WTC11 (cell line): ENCODE measurements around the gene SYTL2. TPM values are rescaled to one million over a fixed set of nuclear protein-coding genes. Genes with fewer than 3 reads are reported as not detected.

Source experiments
- CBFB ChIP-seq: sonication (generic); formaldehyde crosslinking; IDR thresholded peaks from 2 replicates; pipeline ENCODE4 v1.8.1; 2022; ENCODE audit warnings: mild to moderate bottlenecking, low read depth, missing genetic modification reagents
- ELF4 ChIP-seq: sonication (generic); formaldehyde crosslinking; IDR thresholded peaks from 2 replicates; pipeline ENCODE4 v1.8.1; 2022; ENCODE audit warnings: low read depth, mild to moderate bottlenecking, moderate library complexity, missing genetic modification reagents
- GTF2I ChIP-seq: fragments of 250-450 bp; sonication (Bioruptor Pico); conservative IDR thresholded peaks from 2 replicates; pipeline ENCODE4 v1.4.0; 2021; ENCODE audit warnings: mild to moderate bottlenecking
- JAZF1 ChIP-seq: fragments of 250-450 bp; sonication (Bioruptor Pico); IDR thresholded peaks from 2 replicates; pipeline ENCODE4 v1.9.0; 2021; ENCODE audit warnings: moderate library complexity, mild to moderate bottlenecking, inconsistent platforms
- NR2C2 ChIP-seq: sonication (generic); formaldehyde crosslinking; IDR thresholded peaks from 2 replicates; pipeline ENCODE4 v1.8.0; 2022; ENCODE audit warnings: mild to moderate bottlenecking, missing genetic modification reagents
- NR3C1 ChIP-seq: sonication (generic); formaldehyde crosslinking; conservative IDR thresholded peaks from 2 replicates; pipeline ENCODE4 v1.8.1; 2023; ENCODE audit warnings: low read depth, mild to moderate bottlenecking, missing genetic modification reagents
- PRRX2 ChIP-seq: fragments of 250-450 bp; sonication (Bioruptor Pico); IDR thresholded peaks from 2 replicates; pipeline ENCODE4 v1.8.0; 2021; ENCODE audit warnings: mild to moderate bottlenecking
- RELA ChIP-seq: sonication (generic); formaldehyde crosslinking; IDR thresholded peaks from 2 replicates; pipeline ENCODE4 v1.8.1; 2022; ENCODE audit warnings: missing genetic modification reagents, mild to moderate bottlenecking, borderline replicate concordance
- TEAD4 ChIP-seq: sonication (generic); formaldehyde crosslinking; IDR thresholded peaks from 2 replicates; pipeline ENCODE4 v1.8.0; 2022; ENCODE audit warnings: mild to moderate bottlenecking, missing genetic modification reagents
- TP53 ChIP-seq: sonication (generic); formaldehyde crosslinking; IDR thresholded peaks from 2 replicates; pipeline ENCODE4 v1.8.1; 2023; ENCODE audit warnings: mild to moderate bottlenecking, missing genetic modification reagents
- ZBTB21 ChIP-seq: sonication (generic); formaldehyde crosslinking; IDR thresholded peaks from 2 replicates; pipeline ENCODE4 v1.8.1; 2023; ENCODE audit warnings: mild to moderate bottlenecking, missing genetic modification reagents, borderline replicate concordance
- ZNF121 ChIP-seq: sonication (generic); formaldehyde crosslinking; IDR thresholded peaks from 2 replicates; pipeline ENCODE4 v1.8.0; 2023; ENCODE audit warnings: missing genetic modification reagents
- ZNF219 ChIP-seq: sonication (generic); formaldehyde crosslinking; IDR thresholded peaks from 2 replicates; pipeline ENCODE4 v1.8.0; 2023; ENCODE audit warnings: missing genetic modification reagents, mild to moderate bottlenecking, borderline replicate concordance
- ZNF232 ChIP-seq: sonication (generic); formaldehyde crosslinking; IDR thresholded peaks from 2 replicates; pipeline ENCODE4 v1.8.0; 2022; ENCODE audit warnings: mild to moderate bottlenecking, missing genetic modification reagents
- ZNF317 ChIP-seq: sonication (generic); formaldehyde crosslinking; IDR thresholded peaks from 2 replicates; pipeline ENCODE4 v1.8.1; 2023; ENCODE audit warnings: low read depth, mild to moderate bottlenecking, moderate library complexity, missing genetic modification reagents, borderline replicate concordance
- ZNF396 ChIP-seq: fragments of 250-450 bp; sonication (Bioruptor Pico); IDR thresholded peaks from 2 replicates; pipeline ENCODE4 v1.8.0; 2021; ENCODE audit warnings: mild to moderate bottlenecking, moderate library complexity, borderline replicate concordance
- total RNA-seq: library from RNA; stranded (reverse); gene quantifications from 3 replicates; pipeline ENCODE4 v1.2.3, GENCODE V29; 2021
- TF ChIP-seq, protein P1 (sequence below): fragments of 250-450 bp; sonication (Bioruptor Pico); IDR thresholded peaks from 2 replicates; pipeline ENCODE4 v1.9.0; 2021; ENCODE audit warnings: mild to moderate bottlenecking, borderline replicate concordance
- TF ChIP-seq, protein P2 (sequence below): sonication (generic); formaldehyde crosslinking; IDR thresholded peaks from 2 replicates; pipeline ENCODE4 v1.8.1; 2022; ENCODE audit warnings: low read depth, missing genetic modification reagents, borderline replicate concordance
- TF ChIP-seq, protein P3 (sequence below): fragments of 200-600 bp; IDR thresholded peaks from 2 replicates; pipeline ENCODE4 v1.8.0; 2022; ENCODE audit warnings: antibody characterized with exemption
- TF ChIP-seq, protein P4 (sequence below): fragments of 250-450 bp; sonication (Bioruptor Pico); IDR thresholded peaks from 2 replicates; pipeline ENCODE4 v1.9.0; 2021; ENCODE audit warnings: mild to moderate bottlenecking
- TF ChIP-seq, protein P5 (sequence below): fragments of 250-450 bp; sonication (Bioruptor Pico); IDR thresholded peaks from 2 replicates; pipeline ENCODE4 v1.9.0; 2021; ENCODE audit warnings: moderate library complexity, mild to moderate bottlenecking, inconsistent platforms, borderline replicate concordance
- TF ChIP-seq, protein P6 (sequence below): fragments of 250-450 bp; sonication (Bioruptor Pico); IDR thresholded peaks from 2 replicates; pipeline ENCODE4 v1.8.0; 2021; ENCODE audit warnings: mild to moderate bottlenecking
- TF ChIP-seq, protein P7 (sequence below): sonication (generic); formaldehyde crosslinking; IDR thresholded peaks from 2 replicates; pipeline ENCODE4 v1.8.1; 2022; ENCODE audit warnings: missing genetic modification reagents, borderline replicate concordance
- TF ChIP-seq, protein P8 (sequence below): sonication (generic); formaldehyde crosslinking; IDR thresholded peaks from 2 replicates; pipeline ENCODE4 v1.8.0; 2023; ENCODE audit warnings: mild to moderate bottlenecking, missing genetic modification reagents

Gene SYTL2
- total RNA-seq, 1 experiment from 2014 or later = 7.1 TPM

DNA sequence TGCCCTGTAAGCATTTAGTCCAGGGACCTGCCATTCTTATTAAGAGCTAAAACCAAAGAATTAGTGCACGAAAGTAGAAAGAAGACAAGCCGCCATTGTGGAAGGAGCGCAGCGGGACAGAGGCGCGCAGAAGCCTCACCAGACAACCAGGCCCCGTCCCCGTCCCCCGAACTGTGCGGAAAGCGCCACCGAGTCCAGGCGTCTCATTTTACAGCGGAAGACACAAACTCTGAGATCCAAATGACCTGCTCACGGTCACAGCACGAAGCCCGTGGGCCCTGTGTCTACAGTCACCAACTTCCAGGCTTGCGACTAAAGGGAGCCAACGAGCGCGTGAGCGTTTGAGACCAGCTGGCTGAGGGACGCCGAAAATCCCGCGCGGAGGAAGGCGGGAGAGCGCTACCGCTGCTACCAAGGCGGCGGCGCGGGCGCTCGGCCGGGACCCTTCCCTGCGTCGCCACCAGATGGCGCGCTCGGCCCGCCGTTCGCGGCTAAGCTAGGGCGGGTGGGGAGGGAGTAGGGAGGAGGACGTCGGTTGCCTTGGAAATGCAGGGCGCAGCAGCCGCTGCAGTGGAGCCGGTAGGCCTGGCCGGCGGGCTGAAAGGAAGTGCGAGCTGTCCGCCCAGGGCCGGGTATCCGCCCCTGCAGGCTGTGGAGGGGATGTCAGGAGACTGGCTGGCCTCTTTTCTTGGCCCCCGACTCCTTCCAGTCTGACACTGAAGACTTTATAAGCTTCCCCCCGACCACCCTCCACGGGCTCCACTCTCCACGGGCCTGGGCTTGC lies 43.8 kb upstream of the SYTL2 start (continued):
- TF ChIP-seq, protein P1, sequence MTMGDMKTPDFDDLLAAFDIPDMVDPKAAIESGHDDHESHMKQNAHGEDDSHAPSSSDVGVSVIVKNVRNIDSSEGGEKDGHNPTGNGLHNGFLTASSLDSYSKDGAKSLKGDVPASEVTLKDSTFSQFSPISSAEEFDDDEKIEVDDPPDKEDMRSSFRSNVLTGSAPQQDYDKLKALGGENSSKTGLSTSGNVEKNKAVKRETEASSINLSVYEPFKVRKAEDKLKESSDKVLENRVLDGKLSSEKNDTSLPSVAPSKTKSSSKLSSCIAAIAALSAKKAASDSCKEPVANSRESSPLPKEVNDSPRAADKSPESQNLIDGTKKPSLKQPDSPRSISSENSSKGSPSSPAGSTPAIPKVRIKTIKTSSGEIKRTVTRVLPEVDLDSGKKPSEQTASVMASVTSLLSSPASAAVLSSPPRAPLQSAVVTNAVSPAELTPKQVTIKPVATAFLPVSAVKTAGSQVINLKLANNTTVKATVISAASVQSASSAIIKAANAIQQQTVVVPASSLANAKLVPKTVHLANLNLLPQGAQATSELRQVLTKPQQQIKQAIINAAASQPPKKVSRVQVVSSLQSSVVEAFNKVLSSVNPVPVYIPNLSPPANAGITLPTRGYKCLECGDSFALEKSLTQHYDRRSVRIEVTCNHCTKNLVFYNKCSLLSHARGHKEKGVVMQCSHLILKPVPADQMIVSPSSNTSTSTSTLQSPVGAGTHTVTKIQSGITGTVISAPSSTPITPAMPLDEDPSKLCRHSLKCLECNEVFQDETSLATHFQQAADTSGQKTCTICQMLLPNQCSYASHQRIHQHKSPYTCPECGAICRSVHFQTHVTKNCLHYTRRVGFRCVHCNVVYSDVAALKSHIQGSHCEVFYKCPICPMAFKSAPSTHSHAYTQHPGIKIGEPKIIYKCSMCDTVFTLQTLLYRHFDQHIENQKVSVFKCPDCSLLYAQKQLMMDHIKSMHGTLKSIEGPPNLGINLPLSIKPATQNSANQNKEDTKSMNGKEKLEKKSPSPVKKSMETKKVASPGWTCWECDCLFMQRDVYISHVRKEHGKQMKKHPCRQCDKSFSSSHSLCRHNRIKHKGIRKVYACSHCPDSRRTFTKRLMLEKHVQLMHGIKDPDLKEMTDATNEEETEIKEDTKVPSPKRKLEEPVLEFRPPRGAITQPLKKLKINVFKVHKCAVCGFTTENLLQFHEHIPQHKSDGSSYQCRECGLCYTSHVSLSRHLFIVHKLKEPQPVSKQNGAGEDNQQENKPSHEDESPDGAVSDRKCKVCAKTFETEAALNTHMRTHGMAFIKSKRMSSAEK (CRISPR knock-in tag) = no peak
- TF ChIP-seq ELF4 (CRISPR knock-in tag) = peak; percentile 82; the same call in 1 of the 2 replicates
- TF ChIP-seq ZNF396 (CRISPR knock-in tag) = no peak
- TF ChIP-seq, protein P2, sequence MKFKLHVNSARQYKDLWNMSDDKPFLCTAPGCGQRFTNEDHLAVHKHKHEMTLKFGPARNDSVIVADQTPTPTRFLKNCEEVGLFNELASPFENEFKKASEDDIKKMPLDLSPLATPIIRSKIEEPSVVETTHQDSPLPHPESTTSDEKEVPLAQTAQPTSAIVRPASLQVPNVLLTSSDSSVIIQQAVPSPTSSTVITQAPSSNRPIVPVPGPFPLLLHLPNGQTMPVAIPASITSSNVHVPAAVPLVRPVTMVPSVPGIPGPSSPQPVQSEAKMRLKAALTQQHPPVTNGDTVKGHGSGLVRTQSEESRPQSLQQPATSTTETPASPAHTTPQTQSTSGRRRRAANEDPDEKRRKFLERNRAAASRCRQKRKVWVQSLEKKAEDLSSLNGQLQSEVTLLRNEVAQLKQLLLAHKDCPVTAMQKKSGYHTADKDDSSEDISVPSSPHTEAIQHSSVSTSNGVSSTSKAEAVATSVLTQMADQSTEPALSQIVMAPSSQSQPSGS (CRISPR knock-in tag) = no peak
- TF ChIP-seq NR2C2 = no peak
- TF ChIP-seq NR3C1 (CRISPR knock-in tag) = no peak
- peak; percentile 81; the same call in 1 of the 2 replicates for TF ChIP-seq ZBTB21 (CRISPR knock-in tag)
- TF ChIP-seq ZNF232 (CRISPR knock-in tag) = peak; percentile 96
- TF ChIP-seq ZNF121 = 0 out of 2 replicates have a peak, but pooled peaks have one; percentile 1
- TF ChIP-seq, protein P3, sequence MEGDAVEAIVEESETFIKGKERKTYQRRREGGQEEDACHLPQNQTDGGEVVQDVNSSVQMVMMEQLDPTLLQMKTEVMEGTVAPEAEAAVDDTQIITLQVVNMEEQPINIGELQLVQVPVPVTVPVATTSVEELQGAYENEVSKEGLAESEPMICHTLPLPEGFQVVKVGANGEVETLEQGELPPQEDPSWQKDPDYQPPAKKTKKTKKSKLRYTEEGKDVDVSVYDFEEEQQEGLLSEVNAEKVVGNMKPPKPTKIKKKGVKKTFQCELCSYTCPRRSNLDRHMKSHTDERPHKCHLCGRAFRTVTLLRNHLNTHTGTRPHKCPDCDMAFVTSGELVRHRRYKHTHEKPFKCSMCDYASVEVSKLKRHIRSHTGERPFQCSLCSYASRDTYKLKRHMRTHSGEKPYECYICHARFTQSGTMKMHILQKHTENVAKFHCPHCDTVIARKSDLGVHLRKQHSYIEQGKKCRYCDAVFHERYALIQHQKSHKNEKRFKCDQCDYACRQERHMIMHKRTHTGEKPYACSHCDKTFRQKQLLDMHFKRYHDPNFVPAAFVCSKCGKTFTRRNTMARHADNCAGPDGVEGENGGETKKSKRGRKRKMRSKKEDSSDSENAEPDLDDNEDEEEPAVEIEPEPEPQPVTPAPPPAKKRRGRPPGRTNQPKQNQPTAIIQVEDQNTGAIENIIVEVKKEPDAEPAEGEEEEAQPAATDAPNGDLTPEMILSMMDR = peak; percentile 94
- no peak for TF ChIP-seq ZNF219 (CRISPR knock-in tag)
- TF ChIP-seq ZNF317 (CRISPR knock-in tag) = no peak
- TF ChIP-seq PRRX2 (CRISPR knock-in tag) = no peak
- no peak for TF ChIP-seq JAZF1
- no peak for TF ChIP-seq CBFB (CRISPR knock-in tag)
- TF ChIP-seq TP53 (CRISPR knock-in tag) = peak; percentile 71; the same call in 1 of the 2 replicates
- TF ChIP-seq, protein P4, sequence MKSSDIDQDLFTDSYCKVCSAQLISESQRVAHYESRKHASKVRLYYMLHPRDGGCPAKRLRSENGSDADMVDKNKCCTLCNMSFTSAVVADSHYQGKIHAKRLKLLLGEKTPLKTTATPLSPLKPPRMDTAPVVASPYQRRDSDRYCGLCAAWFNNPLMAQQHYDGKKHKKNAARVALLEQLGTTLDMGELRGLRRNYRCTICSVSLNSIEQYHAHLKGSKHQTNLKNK = no peak
- TF ChIP-seq, protein P5, sequence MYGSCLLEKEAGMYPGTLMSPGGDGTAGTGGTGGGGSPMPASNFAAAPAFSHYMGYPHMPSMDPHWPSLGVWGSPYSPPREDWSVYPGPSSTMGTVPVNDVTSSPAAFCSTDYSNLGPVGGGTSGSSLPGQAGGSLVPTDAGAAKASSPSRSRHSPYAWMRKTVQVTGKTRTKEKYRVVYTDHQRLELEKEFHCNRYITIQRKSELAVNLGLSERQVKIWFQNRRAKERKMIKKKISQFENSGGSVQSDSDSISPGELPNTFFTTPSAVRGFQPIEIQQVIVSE (CRISPR knock-in tag) = no peak
- TF ChIP-seq, protein P6, sequence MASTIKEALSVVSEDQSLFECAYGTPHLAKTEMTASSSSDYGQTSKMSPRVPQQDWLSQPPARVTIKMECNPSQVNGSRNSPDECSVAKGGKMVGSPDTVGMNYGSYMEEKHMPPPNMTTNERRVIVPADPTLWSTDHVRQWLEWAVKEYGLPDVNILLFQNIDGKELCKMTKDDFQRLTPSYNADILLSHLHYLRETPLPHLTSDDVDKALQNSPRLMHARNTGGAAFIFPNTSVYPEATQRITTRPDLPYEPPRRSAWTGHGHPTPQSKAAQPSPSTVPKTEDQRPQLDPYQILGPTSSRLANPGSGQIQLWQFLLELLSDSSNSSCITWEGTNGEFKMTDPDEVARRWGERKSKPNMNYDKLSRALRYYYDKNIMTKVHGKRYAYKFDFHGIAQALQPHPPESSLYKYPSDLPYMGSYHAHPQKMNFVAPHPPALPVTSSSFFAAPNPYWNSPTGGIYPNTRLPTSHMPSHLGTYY = no peak
- no peak; the same call in 1 of the 2 replicates for TF ChIP-seq TEAD4
- TF ChIP-seq, protein P7, sequence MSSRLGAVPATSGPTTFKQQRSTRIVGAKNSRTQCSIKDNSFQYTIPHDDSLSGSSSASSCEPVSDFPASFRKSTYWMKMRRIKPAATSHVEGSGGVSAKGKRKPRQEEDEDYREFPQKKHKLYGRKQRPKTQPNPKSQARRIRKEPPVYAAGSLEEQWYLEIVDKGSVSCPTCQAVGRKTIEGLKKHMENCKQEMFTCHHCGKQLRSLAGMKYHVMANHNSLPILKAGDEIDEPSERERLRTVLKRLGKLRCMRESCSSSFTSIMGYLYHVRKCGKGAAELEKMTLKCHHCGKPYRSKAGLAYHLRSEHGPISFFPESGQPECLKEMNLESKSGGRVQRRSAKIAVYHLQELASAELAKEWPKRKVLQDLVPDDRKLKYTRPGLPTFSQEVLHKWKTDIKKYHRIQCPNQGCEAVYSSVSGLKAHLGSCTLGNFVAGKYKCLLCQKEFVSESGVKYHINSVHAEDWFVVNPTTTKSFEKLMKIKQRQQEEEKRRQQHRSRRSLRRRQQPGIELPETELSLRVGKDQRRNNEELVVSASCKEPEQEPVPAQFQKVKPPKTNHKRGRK = no peak
- no peak for TF ChIP-seq RELA (CRISPR knock-in tag)
- TF ChIP-seq, protein P8, sequence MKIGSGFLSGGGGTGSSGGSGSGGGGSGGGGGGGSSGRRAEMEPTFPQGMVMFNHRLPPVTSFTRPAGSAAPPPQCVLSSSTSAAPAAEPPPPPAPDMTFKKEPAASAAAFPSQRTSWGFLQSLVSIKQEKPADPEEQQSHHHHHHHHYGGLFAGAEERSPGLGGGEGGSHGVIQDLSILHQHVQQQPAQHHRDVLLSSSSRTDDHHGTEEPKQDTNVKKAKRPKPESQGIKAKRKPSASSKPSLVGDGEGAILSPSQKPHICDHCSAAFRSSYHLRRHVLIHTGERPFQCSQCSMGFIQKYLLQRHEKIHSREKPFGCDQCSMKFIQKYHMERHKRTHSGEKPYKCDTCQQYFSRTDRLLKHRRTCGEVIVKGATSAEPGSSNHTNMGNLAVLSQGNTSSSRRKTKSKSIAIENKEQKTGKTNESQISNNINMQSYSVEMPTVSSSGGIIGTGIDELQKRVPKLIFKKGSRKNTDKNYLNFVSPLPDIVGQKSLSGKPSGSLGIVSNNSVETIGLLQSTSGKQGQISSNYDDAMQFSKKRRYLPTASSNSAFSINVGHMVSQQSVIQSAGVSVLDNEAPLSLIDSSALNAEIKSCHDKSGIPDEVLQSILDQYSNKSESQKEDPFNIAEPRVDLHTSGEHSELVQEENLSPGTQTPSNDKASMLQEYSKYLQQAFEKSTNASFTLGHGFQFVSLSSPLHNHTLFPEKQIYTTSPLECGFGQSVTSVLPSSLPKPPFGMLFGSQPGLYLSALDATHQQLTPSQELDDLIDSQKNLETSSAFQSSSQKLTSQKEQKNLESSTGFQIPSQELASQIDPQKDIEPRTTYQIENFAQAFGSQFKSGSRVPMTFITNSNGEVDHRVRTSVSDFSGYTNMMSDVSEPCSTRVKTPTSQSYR (CRISPR knock-in tag) = peak; percentile 54; the same call in 1 of the 2 replicates
- TF ChIP-seq GTF2I = no peak
